ENCODE results near the gene MAPK4.

DNA sequence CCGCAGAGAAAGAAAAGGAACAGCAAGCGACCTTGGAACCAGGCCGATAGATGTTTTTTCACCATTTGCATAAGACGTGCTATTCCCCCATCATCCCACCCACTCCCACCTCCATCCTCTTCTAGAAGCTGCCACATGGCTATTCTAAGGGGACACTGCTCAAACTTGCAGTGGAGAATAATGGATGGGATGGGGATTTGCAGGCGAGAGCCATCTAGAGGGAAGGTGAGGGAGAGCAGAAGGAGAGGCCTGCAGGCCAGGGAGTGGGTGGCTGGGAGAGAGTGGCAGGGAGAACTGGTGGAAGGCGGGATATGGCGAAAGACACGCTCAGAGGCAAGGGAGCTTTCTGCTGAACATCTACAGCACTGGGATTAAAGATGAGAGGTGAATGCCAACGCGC, 84.9 kb downstream of the MAPK4 start:
- TF ChIP-seq, protein P1, sequence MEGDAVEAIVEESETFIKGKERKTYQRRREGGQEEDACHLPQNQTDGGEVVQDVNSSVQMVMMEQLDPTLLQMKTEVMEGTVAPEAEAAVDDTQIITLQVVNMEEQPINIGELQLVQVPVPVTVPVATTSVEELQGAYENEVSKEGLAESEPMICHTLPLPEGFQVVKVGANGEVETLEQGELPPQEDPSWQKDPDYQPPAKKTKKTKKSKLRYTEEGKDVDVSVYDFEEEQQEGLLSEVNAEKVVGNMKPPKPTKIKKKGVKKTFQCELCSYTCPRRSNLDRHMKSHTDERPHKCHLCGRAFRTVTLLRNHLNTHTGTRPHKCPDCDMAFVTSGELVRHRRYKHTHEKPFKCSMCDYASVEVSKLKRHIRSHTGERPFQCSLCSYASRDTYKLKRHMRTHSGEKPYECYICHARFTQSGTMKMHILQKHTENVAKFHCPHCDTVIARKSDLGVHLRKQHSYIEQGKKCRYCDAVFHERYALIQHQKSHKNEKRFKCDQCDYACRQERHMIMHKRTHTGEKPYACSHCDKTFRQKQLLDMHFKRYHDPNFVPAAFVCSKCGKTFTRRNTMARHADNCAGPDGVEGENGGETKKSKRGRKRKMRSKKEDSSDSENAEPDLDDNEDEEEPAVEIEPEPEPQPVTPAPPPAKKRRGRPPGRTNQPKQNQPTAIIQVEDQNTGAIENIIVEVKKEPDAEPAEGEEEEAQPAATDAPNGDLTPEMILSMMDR (conservative IDR thresholded peaks at IDR 0.05; ENCODE audit: low read length): no peak
- TF ChIP-seq EZH2phosphoT487 (IDR thresholded peaks at IDR 0.05; ENCODE audit: borderline replicate concordance): no peak
